DOHH2 (cell line): ENCODE data around the gene SREBF2.

Experiments used
- EZH2phosphoT487 ChIP-seq: fragments of 200-600 bp; sonication (generic); IDR thresholded peaks from 2 replicates; pipeline ENCODE4 v1.6.1; 2017; ENCODE audit warnings: borderline replicate concordance, mild to moderate bottlenecking, antibody characterized with exemption, low read length, moderate library complexity, mixed read lengths
- TF ChIP-seq, protein P1 (sequence below): fragments of 200-600 bp; sonication (generic); IDR thresholded peaks from one replicate; pipeline ENCODE4 v1.5.1; 2014; ENCODE audit warnings: antibody characterized with exemption, mild to moderate bottlenecking, low read depth, low read length; ENCODE audit not compliant: poor library complexity, severe bottlenecking

DNA sequence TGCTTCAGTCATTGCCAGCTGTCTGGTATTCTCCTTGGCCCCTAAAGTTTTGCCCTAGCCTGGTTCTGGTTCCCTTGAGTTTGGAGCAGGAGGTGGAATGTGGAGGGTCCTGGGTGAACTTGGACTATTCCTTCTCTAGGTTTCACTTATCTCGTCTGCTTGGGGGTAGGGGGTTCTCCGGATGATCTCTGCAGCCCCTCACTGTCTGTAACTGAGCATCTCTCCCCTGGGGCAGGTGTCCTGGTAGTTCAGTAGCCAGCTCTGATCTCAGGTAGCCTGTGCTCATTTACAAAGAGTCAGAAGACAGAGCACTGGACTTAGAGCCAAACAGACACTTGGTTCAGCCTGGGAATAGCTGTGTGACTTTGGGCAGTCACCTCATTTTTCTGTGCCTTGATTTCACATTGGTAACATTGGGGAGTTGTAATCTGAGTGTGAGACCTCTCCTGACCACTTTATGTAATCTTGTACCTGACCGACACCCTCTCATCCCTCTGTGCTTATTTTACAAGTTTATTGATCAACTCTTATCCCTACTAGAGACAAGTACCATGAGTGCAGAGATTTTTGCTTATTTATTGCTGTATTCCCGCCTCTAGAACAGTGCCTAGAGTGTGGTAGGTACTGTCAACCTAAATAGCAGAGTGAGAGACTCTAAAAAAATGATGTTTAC is 31.6 kb upstream of the SREBF2 start:
- TF ChIP-seq, protein P1, sequence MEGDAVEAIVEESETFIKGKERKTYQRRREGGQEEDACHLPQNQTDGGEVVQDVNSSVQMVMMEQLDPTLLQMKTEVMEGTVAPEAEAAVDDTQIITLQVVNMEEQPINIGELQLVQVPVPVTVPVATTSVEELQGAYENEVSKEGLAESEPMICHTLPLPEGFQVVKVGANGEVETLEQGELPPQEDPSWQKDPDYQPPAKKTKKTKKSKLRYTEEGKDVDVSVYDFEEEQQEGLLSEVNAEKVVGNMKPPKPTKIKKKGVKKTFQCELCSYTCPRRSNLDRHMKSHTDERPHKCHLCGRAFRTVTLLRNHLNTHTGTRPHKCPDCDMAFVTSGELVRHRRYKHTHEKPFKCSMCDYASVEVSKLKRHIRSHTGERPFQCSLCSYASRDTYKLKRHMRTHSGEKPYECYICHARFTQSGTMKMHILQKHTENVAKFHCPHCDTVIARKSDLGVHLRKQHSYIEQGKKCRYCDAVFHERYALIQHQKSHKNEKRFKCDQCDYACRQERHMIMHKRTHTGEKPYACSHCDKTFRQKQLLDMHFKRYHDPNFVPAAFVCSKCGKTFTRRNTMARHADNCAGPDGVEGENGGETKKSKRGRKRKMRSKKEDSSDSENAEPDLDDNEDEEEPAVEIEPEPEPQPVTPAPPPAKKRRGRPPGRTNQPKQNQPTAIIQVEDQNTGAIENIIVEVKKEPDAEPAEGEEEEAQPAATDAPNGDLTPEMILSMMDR, result no peak
- TF ChIP-seq EZH2phosphoT487, result no peak
